ENCODE data around the gene ASB8. TPM values are rescaled to one million over a fixed set of nuclear protein-coding genes. Genes with fewer than 3 reads are reported as not detected.
"Not testable (repeated sequence)": the region's sequence is repeated elsewhere in the genome, so short reads cannot be mapped to it uniquely, and the experiment has no call there.

The ASB8 gene
- total RNA-seq, 3 donors from 2014 or later: 28.2 to 34.4 (median 32.8) TPM

GRCh38 chr12:48142818-48143674 is 14.3 kb downstream of the ASB8 start:
- no peak for ATAC-seq
- H3K9me3 Mint-ChIP-seq: no peaks in the 10 kb centered on the region
- H3K4me3 Mint-ChIP-seq: no peak overlapping the region
- peaks cover 37% of the 10 kb centered on the region for H3K36me3 Mint-ChIP-seq (ENCODE audit: insufficient read depth)
- no peak for DNase-seq
- no peaks in the 10 kb centered on the region for H3K27me3 Mint-ChIP-seq (ENCODE audit: low read depth)
- no peaks in the 10 kb centered on the region for H3K4me1 Mint-ChIP-seq (ENCODE audit: low read depth)

GRCh38 chr12:48135027-48135426 is 22.3 kb downstream of the ASB8 start:
- Mint-ChIP-seq H3K4me1 (ENCODE audit: low read depth) (no peaks in the 10 kb centered on the region), H3K36me3 (ENCODE audit: insufficient read depth) (peaks cover 36% of the 10 kb centered on the region), H3K4me3 (no peak overlapping the region), H3K9me3 (no peaks in the 10 kb centered on the region), H3K27me3 (ENCODE audit: low read depth) (no peaks in the 10 kb centered on the region)
- ATAC-seq: no peak
- no peak for DNase-seq

- no peak for DNase-seq
- Mint-ChIP-seq H3K36me3 (ENCODE audit: insufficient read depth) (peaks cover 32% of the 10 kb centered on the region), H3K27me3 (ENCODE audit: low read depth) (no peaks in the 10 kb centered on the region), H3K9me3 (no peaks in the 10 kb centered on the region), H3K4me3 (no peak overlapping the region), H3K4me1 (ENCODE audit: low read depth) (no peaks in the 10 kb centered on the region)
- ATAC-seq: no peak
Measured at GRCh38 chr12:48132826-48133225, 24.5 kb downstream of the ASB8 start.

GRCh38 chr12:48131517-48131916 is 25.8 kb downstream of the ASB8 start:
- no peak for DNase-seq
- Mint-ChIP-seq H3K4me1 (ENCODE audit: low read depth) (no peaks in the 10 kb centered on the region), H3K36me3 (ENCODE audit: insufficient read depth) (peaks cover 37% of the 10 kb centered on the region), H3K4me3 (no peak overlapping the region), H3K27me3 (ENCODE audit: low read depth) (no peaks in the 10 kb centered on the region), H3K9me3 (no peaks in the 10 kb centered on the region)
- ATAC-seq: no peak

GRCh38 chr12:48129376-48129775 is 27.9 kb downstream of the ASB8 start:
- Mint-ChIP-seq H3K4me1 (ENCODE audit: low read depth) (no peaks in the 10 kb centered on the region), H3K36me3 (ENCODE audit: insufficient read depth) (peaks cover 31% of the 10 kb centered on the region), H3K27me3 (ENCODE audit: low read depth) (no peaks in the 10 kb centered on the region), H3K4me3 (no peak overlapping the region), H3K9me3 (no peaks in the 10 kb centered on the region)
- ATAC-seq (no peak), DNase-seq (no peak)

GRCh38 chr12:48128800-48129199 is 28.5 kb downstream of the ASB8 start:
- Mint-ChIP-seq H3K27me3 (ENCODE audit: low read depth) (no peaks in the 10 kb centered on the region), H3K36me3 (ENCODE audit: insufficient read depth) (peaks cover 29% of the 10 kb centered on the region), H3K9me3 (no peaks in the 10 kb centered on the region), H3K4me1 (ENCODE audit: low read depth) (no peaks in the 10 kb centered on the region), H3K4me3 (no peak overlapping the region)
- ATAC-seq (no peak), DNase-seq (no peak)

GRCh38 chr12:48126953-48127630 is 30.2 kb downstream of the ASB8 start:
- Mint-ChIP-seq H3K4me1 (ENCODE audit: low read depth) (no peaks in the 10 kb centered on the region), H3K9me3 (no peaks in the 10 kb centered on the region), H3K36me3 (ENCODE audit: insufficient read depth) (peaks cover 27% of the 10 kb centered on the region), H3K4me3 (no peak overlapping the region), H3K27me3 (ENCODE audit: low read depth) (no peaks in the 10 kb centered on the region)
- ATAC-seq (no peak), DNase-seq (no peak)

- Mint-ChIP-seq H3K4me3 (no peak overlapping the region), H3K27me3 (ENCODE audit: low read depth) (no peaks in the 10 kb centered on the region), H3K36me3 (ENCODE audit: insufficient read depth) (peaks cover 22% of the 10 kb centered on the region), H3K9me3 (no peaks in the 10 kb centered on the region), H3K4me1 (ENCODE audit: low read depth) (no peaks in the 10 kb centered on the region)
- no peak for ATAC-seq
- DNase-seq: no peak
Measured at GRCh38 chr12:48125985-48126384, 31.3 kb downstream of the ASB8 start.

- not testable (repeated sequence) for ATAC-seq; DNase-seq; H3K9me3 Mint-ChIP-seq; H3K4me3 Mint-ChIP-seq; H3K27me3 Mint-ChIP-seq (ENCODE audit: low read depth); H3K4me1 Mint-ChIP-seq (ENCODE audit: low read depth)
- H3K36me3 Mint-ChIP-seq (ENCODE audit: insufficient read depth): peaks cover 22% of the 10 kb centered on the region
Measured at GRCh38 chr12:48125542-48125941, 31.8 kb downstream of the ASB8 start.

GRCh38 chr12:48123169-48123568 is 34.1 kb downstream of the ASB8 start:
- Mint-ChIP-seq H3K27me3 (ENCODE audit: low read depth) (no peaks in the 10 kb centered on the region), H3K9me3 (no peaks in the 10 kb centered on the region)

GRCh38 chr12:48122065-48122834 is 35.1 kb downstream of the ASB8 start:
- Mint-ChIP-seq H3K4me1 (ENCODE audit: low read depth) (peaks cover 19% of the 10 kb centered on the region), H3K27me3 (ENCODE audit: low read depth) (no peaks in the 10 kb centered on the region), H3K36me3 (ENCODE audit: insufficient read depth) (peaks cover 13% of the 10 kb centered on the region), H3K4me3 (no peak overlapping the region), H3K9me3 (no peaks in the 10 kb centered on the region)
- no peak for DNase-seq
- ATAC-seq: no peak

More at GRCh38 chr12:48123169-48123568, 34.1 kb downstream of the ASB8 start:
- H3K36me3 Mint-ChIP-seq (ENCODE audit: insufficient read depth): peaks cover 17% of the 10 kb centered on the region
- H3K4me3 Mint-ChIP-seq: no peak overlapping the region
- no peak for DNase-seq
- ATAC-seq: no peak
- H3K4me1 Mint-ChIP-seq (ENCODE audit: low read depth): peaks cover 19% of the 10 kb centered on the region

GRCh38 chr12:48121522-48121921 is 35.8 kb downstream of the ASB8 start:
- H3K36me3 Mint-ChIP-seq (ENCODE audit: insufficient read depth): peaks cover 12% of the 10 kb centered on the region
- H3K4me1 Mint-ChIP-seq (ENCODE audit: low read depth): peaks cover 19% of the 10 kb centered on the region
- no peaks in the 10 kb centered on the region for H3K9me3 Mint-ChIP-seq
- DNase-seq (no peak), ATAC-seq (no peak)
- H3K27me3 Mint-ChIP-seq (ENCODE audit: low read depth): peaks cover 3% of the 10 kb centered on the region
- no peak overlapping the region for H3K4me3 Mint-ChIP-seq

GRCh38 chr12:48119834-48120195 is 37.5 kb downstream of the ASB8 start:
- Mint-ChIP-seq H3K4me1 (ENCODE audit: low read depth) (peaks cover 19% of the 10 kb centered on the region), H3K9me3 (no peaks in the 10 kb centered on the region), H3K36me3 (ENCODE audit: insufficient read depth) (peaks cover 12% of the 10 kb centered on the region), H3K27me3 (ENCODE audit: low read depth) (peaks cover 7% of the 10 kb centered on the region), H3K4me3 (peak overlapping the region; percentile 97)
- no peak for DNase-seq
- no peak for ATAC-seq

GRCh38 chr12:48119078-48119833 is 38.1 kb downstream of the ASB8 start, which contains the start of gene PFKM:
Gene PFKM (plus strand): TSS chr12:48119364. CDS start chr12:48122775, 3,411 bp downstream.
- Mint-ChIP-seq H3K4me1 (ENCODE audit: low read depth) (peaks cover 19% of the 10 kb centered on the region), H3K36me3 (ENCODE audit: insufficient read depth) (peaks cover 11% of the 10 kb centered on the region), H3K9me3 (no peaks in the 10 kb centered on the region), H3K4me3 (peak within 1 kb of the TSS; percentile 97), H3K27me3 (ENCODE audit: low read depth) (peaks cover 12% of the 10 kb centered on the region)
- peak; percentile 49 for DNase-seq
- peak; percentile 100 for ATAC-seq
